K562 (cell line): ENCODE results near the gene IQSEC3. TPM values are rescaled to one million over a fixed set of nuclear protein-coding genes. Genes with fewer than 3 reads are reported as not detected.
A peak's percentile ranks its signal among the peaks of the same experiment; 100 is the strongest.
"Not testable (repeated sequence)": the region's sequence is repeated elsewhere in the genome, so short reads cannot be mapped to it uniquely, and the experiment has no call there.

Experiments
- ATAC-seq: fragments of 200-7000 bp; cut with Tn5 transposase; 3 replicates; pipeline ENCODE4 v1.9.1; 2020; ENCODE audit warnings: moderate library complexity
- BruUV-seq: library from RNA; stranded (reverse); fragments of 400-500 nt; replicated peaks from 2 replicates; lab custom pipeline; 2021; lab: Mats Ljungman, UMichigan
- CTCF ChIA-PET: fragments of 300-600 bp; formaldehyde crosslinking; extraction: SDS; loops from one replicate; lab custom pipeline; 2021; ENCODE audit warnings: low intra/inter-chr PET ratio; lab: Yijun Ruan, JAX
- POLR2A ChIA-PET: fragments of 300-600, 350-650 bp; sonication (Branson Sonifier 250); formaldehyde crosslinking; extraction: SDS; loops from one replicate; lab custom pipeline; 2021; ENCODE audit warnings: antibody characterized with exemption, inconsistent platforms; lab: Yijun Ruan, JAX
- DNase-seq, 4 experiments: peaks; one replicate each; pipeline versions ENCODE4 v3.0.0 to v3.0.0-alpha.2; 2011 to 2018; ENCODE audit warnings: low spot score in 3 of 4, mixed read lengths in 3 of 4; ENCODE audit errors: extremely low read depth in 1 of 4
- FAIRE-seq: peaks from 2 replicates; lab custom pipeline; 2011; peaks lifted over from hg19 to GRCh38; lab: Jason Lieb, UNC
- H2AFZ ChIP-seq: 2 replicates; pipeline ENCODE4 v1.6.0; 2011; ENCODE audit warnings: low read depth, low read length, control low read depth, inconsistent platforms
- H3K27ac ChIP-seq: fragments of 200-600 bp; 3 replicates; pipeline ENCODE4 v1.8.0; 2011; ENCODE audit warnings: low read depth, mild to moderate bottlenecking, control low read depth, inconsistent platforms, low read length, moderate library complexity, mixed read lengths; ENCODE audit errors: extremely low read depth
- H3K27me3 ChIP-seq, 2 experiments: fragments of 300-600 bp in 1 of 2; 2 replicates in 1 of 2; 3 replicates in 1 of 2; pipeline versions ENCODE4 v1.6.0 to v1.8.0; 2011; ENCODE audit warnings: inconsistent platforms in 2 of 2, low read length in 2 of 2, mild to moderate bottlenecking in 1 of 2, mixed read lengths in 1 of 2, moderate library complexity in 1 of 2; ENCODE audit not compliant: control insufficient read depth in 2 of 2, insufficient read depth in 2 of 2
- H3K36me3 ChIP-seq: fragments of 300-600 bp; 3 replicates; pipeline ENCODE4 v1.8.0; 2011; ENCODE audit warnings: mild to moderate bottlenecking, low read length, inconsistent platforms; ENCODE audit not compliant: control insufficient read depth, insufficient read depth
- H3K4me1 ChIP-seq, 2 experiments: fragments of 200-600 bp in 1 of 2; replicated peaks in 1 of 2; 2 replicates in 1 of 2; 3 replicates in 1 of 2; pipeline versions ENCODE4 v1.5.1 to v1.8.0; 2011; ENCODE audit warnings: inconsistent platforms in 2 of 2, low read length in 2 of 2, mild to moderate bottlenecking in 1 of 2, mixed read lengths in 1 of 2, moderate library complexity in 1 of 2; ENCODE audit not compliant: control insufficient read depth in 2 of 2, insufficient read depth in 2 of 2
- H3K4me2 ChIP-seq: 2 replicates; pipeline ENCODE4 v1.6.1; 2011; ENCODE audit warnings: low read length, control low read depth, inconsistent platforms, mixed read lengths; ENCODE audit not compliant: insufficient read depth
- H3K4me3 ChIP-seq: fragments of 200-600 bp; sonication (generic), shearing (Covaris generic); 2 replicates; pipeline ENCODE4 v1.5.1; 2016; ENCODE audit warnings: control low read depth, inconsistent platforms
- H3K79me2 ChIP-seq: fragments of 200-600 bp; 3 replicates; pipeline ENCODE4 v1.8.0; 2011; ENCODE audit warnings: low read length, inconsistent platforms; ENCODE audit not compliant: control insufficient read depth, insufficient read depth
- H3K9ac ChIP-seq, 2 experiments: 2 replicates each; pipeline versions ENCODE4 v1.6.0 to v1.6.1; 2011; ENCODE audit warnings: low read depth in 2 of 2, low read length in 2 of 2, control low read depth in 1 of 2, inconsistent platforms in 1 of 2, mild to moderate bottlenecking in 1 of 2, mixed read lengths in 1 of 2; ENCODE audit not compliant: insufficient read depth in 1 of 2
- H3K9me1 ChIP-seq: one replicate; pipeline ENCODE4 v1.6.0; 2011; ENCODE audit warnings: inconsistent platforms, mild to moderate bottlenecking, low read length, moderate library complexity; ENCODE audit not compliant: control insufficient read depth, insufficient read depth
- H3K9me3 ChIP-seq: replicated peaks from 2 replicates; pipeline ENCODE4 v1.5.1; 2011; ENCODE audit warnings: low read depth, low read length, inconsistent platforms; ENCODE audit not compliant: control insufficient read depth, insufficient read depth
- H4K20me1 ChIP-seq: replicated peaks from 2 replicates; pipeline ENCODE4 v1.6.1; 2011; ENCODE audit warnings: low read length, inconsistent platforms, mixed read lengths; ENCODE audit not compliant: control insufficient read depth, insufficient read depth
- CXXC5 ChIP-seq: fragments of 250-450 bp; sonication (Bioruptor Pico); IDR thresholded peaks from 2 replicates; pipeline ENCODE4 v1.8.0; 2022; ENCODE audit warnings: inconsistent platforms, mild to moderate bottlenecking, moderate library complexity
- E2F6 ChIP-seq, 2 experiments: IDR thresholded peaks; 2 replicates each; pipeline ENCODE4 v1.6.1; 2011; ENCODE audit warnings: borderline replicate concordance in 1 of 2, control low read depth in 1 of 2, low read depth in 1 of 2, low read length in 1 of 2, mild to moderate bottlenecking in 1 of 2, mixed read lengths in 1 of 2, moderate library complexity in 1 of 2; ENCODE audit not compliant: insufficient read depth in 1 of 2, insufficient read length in 1 of 2, poor library complexity in 1 of 2, severe bottlenecking in 1 of 2; ENCODE audit errors: extremely low read depth in 1 of 2
- EGR1 ChIP-seq: fragments of 450-650 bp; conservative IDR thresholded peaks from 2 replicates; pipeline ENCODE4 v1.6.1; 2017; ENCODE audit warnings: mild to moderate bottlenecking
- FOSL1 ChIP-seq: fragments of 200-800 bp; sonication (Bioruptor generic); conservative IDR thresholded peaks from 2 replicates; pipeline ENCODE4 v1.6.1; 2016; ENCODE audit warnings: missing genetic modification characterization, missing compliant biosample characterization
- POLR2G ChIP-seq: fragments of 200-400 bp; formaldehyde crosslinking; IDR thresholded peaks from 2 replicates; pipeline ENCODE4 v1.6.1; 2017; ENCODE audit warnings: low read depth, mild to moderate bottlenecking, antibody characterized with exemption, low read length, moderate library complexity
- RBFOX2 ChIP-seq: fragments of 200-400 bp; formaldehyde crosslinking; IDR thresholded peaks from 2 replicates; pipeline ENCODE4 v1.6.1; 2017; ENCODE audit warnings: low read depth, mild to moderate bottlenecking, low read length, moderate library complexity
- TFAP4 ChIP-seq: sonication (generic); formaldehyde crosslinking; IDR thresholded peaks from 2 replicates; pipeline ENCODE4 v1.8.0; 2022; ENCODE audit warnings: missing genetic modification reagents, mild to moderate bottlenecking, moderate library complexity, borderline replicate concordance
- VEZF1 ChIP-seq: fragments of 200-800 bp; sonication (Bioruptor generic); IDR thresholded peaks from 2 replicates; pipeline ENCODE4 v1.6.1; 2017; ENCODE audit warnings: missing genetic modification characterization, missing compliant biosample characterization
- ZFX ChIP-seq: sonication (generic); formaldehyde crosslinking; IDR thresholded peaks from 2 replicates; pipeline ENCODE4 v1.8.0; 2022; ENCODE audit warnings: mild to moderate bottlenecking, missing genetic modification reagents, moderate library complexity
- WGBS: fragments of 100-300 bp; shearing (Covaris generic); methylation state at CpG from one replicate; pipeline ENCODE4 v1.1.6; 2016; ENCODE audit warnings: low coverage, mixed read lengths; ENCODE audit not compliant: insufficient coverage; ENCODE audit errors: missing lambda C conversion rate; 5-methylcytosine and 5-hydroxymethylcytosine counted together
- in situ Hi-C: fragments of 300-500 bp; cut with MboI; formaldehyde crosslinking; loops from 4 replicates; pipeline ENCODE4 v1.15.0; 2018; ENCODE audit warnings: inconsistent platforms, mixed read lengths
- intact Hi-C: fragments of 100-400 bp; cut with micrococcal nuclease; formaldehyde crosslinking; loops from 2 replicates; pipeline ENCODE4 v1.14.2; 2022
- polyA plus RNA-seq, 8 experiments: library from polyadenylated mRNA; depleted of rRNA in 4 of 8; stranded (reverse) in 5 of 8; unstranded in 3 of 8; fragments of >200 nt; fragmentation: Nextera tagmentation in 2 of 8; fragmentation: Illumina TruSeq in 1 of 8; extraction: Ambion mirVana in 2 of 8; extraction: Trizol in 1 of 8; gene quantifications; 2 replicates each; pipeline versions ENCODE4 v1.2.1 to v1.2.3, GENCODE V29; 2011 to 2014; ENCODE audit warnings: inconsistent platforms in 1 of 8, missing spikeins in 1 of 8
- total RNA-seq, 7 experiments: library from RNA; depleted of rRNA in 6 of 7; stranded (reverse); fragments of >200 nt in 6 of 7; fragmentation: Illumina TruSeq in 2 of 7; extraction: Trizol in 2 of 7; gene quantifications; 2 replicates each; pipeline versions ENCODE4 v1.2.1 to v1.2.3, GENCODE V29; 2011 to 2021; ENCODE audit warnings: low replicate concordance in 1 of 7

IQSEC3 gene
- total and polyA plus RNA-seq, 9 of the 15 experiments (the other 6 are each of a cell fraction or from before 2014, with no cell fraction given), result under 0.01 to 0.25 (median 0.08) TPM; not detected in 3

GRCh38 chr12:77101-77719, 10.6 kb downstream of the IQSEC3 start:
- H3K9ac ChIP-seq, H3K79me2 ChIP-seq, BruUV-seq, H3K9me1 ChIP-seq, in situ Hi-C loops, H3K36me3 ChIP-seq, POLR2A ChIA-PET, H2AFZ ChIP-seq, H4K20me1 ChIP-seq, intact Hi-C loops, H3K4me2 ChIP-seq, H3K4me3 ChIP-seq, H3K27me3 ChIP-seq, H3K9me3 ChIP-seq, H3K27ac ChIP-seq, CTCF ChIA-PET: not testable (repeated sequence)
- FAIRE-seq (peak; percentile 96), DNase-seq (peak in 1 of 4 experiments; percentile 34), ATAC-seq (peak; percentile 87)
- TF ChIP-seq TFAP4 (CRISPR knock-in tag), result 0 out of 2 replicates have a peak, but pooled peaks have one; percentile 13
- peaks cover 0 to 14% of the 10 kb centered on the region in 2 experiments; a peak in 3 of 5 replicates for H3K4me1 ChIP-seq
- WGBS, result 37% methylated on average over 7 of the region's 26 CpGs

GRCh38 chr12:77769-78383, 11.3 kb downstream of the IQSEC3 start:
- H3K27ac ChIP-seq, result 0 out of 3 replicates have a peak overlapping the region, but pooled peaks have one; percentile 41
- TF ChIP-seq FOSL1, result peak; percentile 40; the same call in 1 of the 2 replicates
- peak; percentile 76 for TF ChIP-seq EGR1
- peak; percentile 45; the same call in 1 of the 2 replicates for TF ChIP-seq CXXC5 (CRISPR knock-in tag)
- peak; percentile 50 for TF ChIP-seq POLR2G
- peak; percentile 86 for TF ChIP-seq VEZF1
- peak; percentile 10; the same call in 1 of the 2 replicates for TF ChIP-seq RBFOX2
- peak in 1 of 2 experiments; percentile 81 for TF ChIP-seq E2F6 (IDR thresholded peaks at IDR 0.05; ENCODE audit: borderline replicate concordance in 1 of 2, extremely low read depth in 1 of 2, insufficient read depth in 1 of 2, insufficient read length in 1 of 2, low read depth in 1 of 2, low read length in 1 of 2, poor library complexity in 1 of 2, severe bottlenecking in 1 of 2)
- TF ChIP-seq ZFX (CRISPR knock-in tag), result peak; percentile 38; the same call in 1 of the 2 replicates

More at GRCh38 chr12:77769-78383, 11.3 kb downstream of the IQSEC3 start:
- H3K79me2 ChIP-seq, in situ Hi-C loops, CTCF ChIA-PET, H3K27me3 ChIP-seq, H3K36me3 ChIP-seq, H2AFZ ChIP-seq, POLR2A ChIA-PET, FAIRE-seq, H3K9me3 ChIP-seq, BruUV-seq, H3K9me1 ChIP-seq, H4K20me1 ChIP-seq, intact Hi-C loops: not testable (repeated sequence)
- Histone ChIP-seq H3K4me2 (peak overlapping the region; percentile 25), H3K4me3 (peak overlapping the region; percentile 19), H3K9ac (peak overlapping the region in 1 of 2 experiments; percentile 58; a peak in 2 of 4 replicates), H3K4me1 (peaks cover 0 to 14% of the 10 kb centered on the region in 2 experiments; a peak in 3 of 5 replicates)
- ATAC-seq (peak; percentile 86), DNase-seq (peak in 3 of 4 experiments; percentile 47 to 63 (median 54))
- 3% methylated on average over 22 of the region's 82 CpGs for WGBS
